Karpas-422 (cell line): ENCODE data around the gene ARMH4. TPM values are rescaled to one million over a fixed set of nuclear protein-coding genes. Genes with fewer than 3 reads are reported as not detected.

Experiments
- DNase-seq: peaks from one replicate; pipeline ENCODE4 v3.0.0-alpha.2; 2015
- H2AFZ ChIP-seq: fragments of 200-600 bp; sonication (generic); 2 replicates; pipeline ENCODE4 v1.6.1; 2014; ENCODE audit warnings: antibody characterized with exemption, low read length, mixed read lengths
- H3K27ac ChIP-seq: fragments of 200-600 bp; sonication (generic); 2 replicates; pipeline ENCODE4 v1.5.1; 2014; ENCODE audit warnings: mild to moderate bottlenecking, low read length, moderate library complexity
- H3K27me3 ChIP-seq: fragments of 200-600 bp; sonication (generic); 2 replicates; pipeline ENCODE4 v1.6.1; 2014; ENCODE audit warnings: low read length, mixed read lengths
- H3K36me3 ChIP-seq: fragments of 200-600 bp; sonication (generic); 2 replicates; pipeline ENCODE4 v1.6.1; 2014; ENCODE audit warnings: low read length, mixed read lengths; ENCODE audit not compliant: insufficient read depth
- H3K4me1 ChIP-seq: fragments of 200-600 bp; sonication (generic); 2 replicates; pipeline ENCODE4 v1.6.1; 2014; ENCODE audit warnings: mild to moderate bottlenecking, low read length, mixed read lengths
- H3K4me2 ChIP-seq: fragments of 200-600 bp; sonication (generic); 2 replicates; pipeline ENCODE4 v1.6.1; 2014; ENCODE audit warnings: low read length, low read depth, mild to moderate bottlenecking; ENCODE audit not compliant: poor library complexity, severe bottlenecking
- H3K4me3 ChIP-seq: fragments of 200-600 bp; sonication (generic); 2 replicates; pipeline ENCODE4 v1.5.1; 2014; ENCODE audit warnings: mild to moderate bottlenecking, antibody characterized with exemption, low read length, mixed read lengths
- H3K79me2 ChIP-seq: fragments of 200-600 bp; sonication (generic); 2 replicates; pipeline ENCODE4 v1.6.1; 2014; ENCODE audit warnings: mild to moderate bottlenecking, low read length, mixed read lengths
- H3K9ac ChIP-seq: fragments of 200-600 bp; sonication (generic); 2 replicates; pipeline ENCODE4 v1.6.0; 2014; ENCODE audit warnings: low read length
- H3K9me2 ChIP-seq: fragments of 200-600 bp; sonication (generic), shearing (Covaris generic); replicated peaks from 2 replicates; pipeline ENCODE4 v1.6.0; 2014; ENCODE audit warnings: mild to moderate bottlenecking, low read length, moderate library complexity; ENCODE audit not compliant: insufficient read depth
- H3K9me3 ChIP-seq: fragments of 300-700, 200-600 bp; sonication (generic); 2 replicates; pipeline ENCODE4 v1.6.1; 2014; ENCODE audit warnings: low read length, mixed read lengths
- H4K20me1 ChIP-seq: fragments of 200-600 bp; sonication (generic); 2 replicates; pipeline ENCODE4 v1.6.1; 2014; ENCODE audit warnings: mild to moderate bottlenecking, antibody characterized with exemption, low read length, low read depth; ENCODE audit not compliant: insufficient read depth
- total RNA-seq: library from RNA; depleted of rRNA; stranded (reverse); fragments of >200 nt; shearing (Covaris generic); gene quantifications from 2 replicates; pipeline ENCODE4 v1.2.3, GENCODE V29; 2014; ENCODE audit warnings: low replicate concordance

The ARMH4 gene
- total RNA-seq, 1 experiment from 2014 or later, result 0.75 TPM

GRCh38 chr14:58151133-58152013 lies 640 bp downstream of the ARMH4 start:
- Histone ChIP-seq H3K36me3 (no peaks in the 10 kb centered on the region), H3K4me2 (peak overlapping the region; percentile 84), H3K79me2 (no peaks in the 10 kb centered on the region), H3K27me3 (no peaks in the 10 kb centered on the region), H3K9me3 (no peaks in the 10 kb centered on the region), H3K27ac (no peak overlapping the region), H3K4me3 (peak overlapping the region; percentile 71), H3K9ac (peak overlapping the region; percentile 67), H3K4me1 (peaks cover 14% of the 10 kb centered on the region), H4K20me1 (no peaks in the 10 kb centered on the region), H3K9me2 (no peaks in the 10 kb centered on the region), H2AFZ (peak overlapping the region; percentile 87; the same call in 1 of the 2 replicates)
- DNase-seq, result peak; percentile 49

GRCh38 chr14:58150243-58150805 lies 1.7 kb downstream of the ARMH4 start:
- no peak overlapping the region for H3K4me3 ChIP-seq
- H3K27ac ChIP-seq, result no peak overlapping the region
- H3K79me2 ChIP-seq, result no peaks in the 10 kb centered on the region
- no peaks in the 10 kb centered on the region for H3K36me3 ChIP-seq
- no peak overlapping the region for H2AFZ ChIP-seq
- H3K9me3 ChIP-seq, result no peaks in the 10 kb centered on the region
- H3K9ac ChIP-seq, result no peak overlapping the region
- DNase-seq, result no peak
- no peaks in the 10 kb centered on the region for H4K20me1 ChIP-seq
- peaks cover 14% of the 10 kb centered on the region for H3K4me1 ChIP-seq
- H3K4me2 ChIP-seq, result no peak overlapping the region
- no peaks in the 10 kb centered on the region for H3K9me2 ChIP-seq
- H3K27me3 ChIP-seq, result no peaks in the 10 kb centered on the region

GRCh38 chr14:58149196-58149595 lies 2.8 kb downstream of the ARMH4 start:
- no peak overlapping the region for H2AFZ ChIP-seq
- no peak overlapping the region for H3K4me3 ChIP-seq
- H3K79me2 ChIP-seq, result no peaks in the 10 kb centered on the region
- no peak for DNase-seq
- H3K36me3 ChIP-seq, result no peaks in the 10 kb centered on the region
- no peaks in the 10 kb centered on the region for H3K9me3 ChIP-seq
- H3K9me2 ChIP-seq, result no peaks in the 10 kb centered on the region
- H3K4me2 ChIP-seq, result no peak overlapping the region
- H3K27me3 ChIP-seq, result no peaks in the 10 kb centered on the region
- peaks cover 14% of the 10 kb centered on the region for H3K4me1 ChIP-seq
- no peak overlapping the region for H3K9ac ChIP-seq
- no peaks in the 10 kb centered on the region for H4K20me1 ChIP-seq
- H3K27ac ChIP-seq, result no peak overlapping the region

GRCh38 chr14:58146399-58146798 lies 5.6 kb downstream of the ARMH4 start:
- H3K9me3 ChIP-seq, result no peaks in the 10 kb centered on the region
- H2AFZ ChIP-seq, result no peak overlapping the region
- H3K4me2 ChIP-seq, result no peak overlapping the region
- no peaks in the 10 kb centered on the region for H3K36me3 ChIP-seq
- peaks cover 2% of the 10 kb centered on the region for H3K4me1 ChIP-seq
- no peaks in the 10 kb centered on the region for H3K9me2 ChIP-seq
- H4K20me1 ChIP-seq, result no peaks in the 10 kb centered on the region
- no peak overlapping the region for H3K27ac ChIP-seq
- no peak overlapping the region for H3K4me3 ChIP-seq
- no peak for DNase-seq
- no peaks in the 10 kb centered on the region for H3K79me2 ChIP-seq
- H3K9ac ChIP-seq, result no peak overlapping the region
- H3K27me3 ChIP-seq, result no peaks in the 10 kb centered on the region

- Histone ChIP-seq H3K27ac (no peak overlapping the region), H3K79me2 (no peaks in the 10 kb centered on the region), H2AFZ (no peak overlapping the region), H3K4me2 (no peak overlapping the region), H4K20me1 (no peaks in the 10 kb centered on the region), H3K9ac (no peak overlapping the region), H3K36me3 (no peaks in the 10 kb centered on the region), H3K9me3 (no peaks in the 10 kb centered on the region), H3K4me3 (no peak overlapping the region), H3K27me3 (no peaks in the 10 kb centered on the region), H3K4me1 (no peaks in the 10 kb centered on the region), H3K9me2 (no peaks in the 10 kb centered on the region)
- DNase-seq, result no peak
These were observed 6.1 kb downstream of the ARMH4 start for GRCh38 chr14:58145936-58146335.

- Histone ChIP-seq H3K4me2 (no peak overlapping the region), H3K9me3 (no peaks in the 10 kb centered on the region), H4K20me1 (no peaks in the 10 kb centered on the region), H3K9ac (no peak overlapping the region), H3K36me3 (no peaks in the 10 kb centered on the region), H3K9me2 (no peaks in the 10 kb centered on the region), H3K79me2 (no peaks in the 10 kb centered on the region), H2AFZ (no peak overlapping the region), H3K4me3 (no peak overlapping the region), H3K27ac (no peak overlapping the region), H3K27me3 (no peaks in the 10 kb centered on the region), H3K4me1 (no peaks in the 10 kb centered on the region)
- DNase-seq, result no peak
These were observed 8.9 kb downstream of the ARMH4 start for GRCh38 chr14:58143106-58143505.

- Histone ChIP-seq H3K27ac (no peak overlapping the region), H3K36me3 (no peaks in the 10 kb centered on the region), H3K79me2 (no peaks in the 10 kb centered on the region), H3K27me3 (no peaks in the 10 kb centered on the region), H3K9me2 (no peaks in the 10 kb centered on the region), H3K4me2 (no peak overlapping the region), H3K9ac (no peak overlapping the region), H3K4me3 (no peak overlapping the region), H3K9me3 (no peaks in the 10 kb centered on the region), H3K4me1 (no peaks in the 10 kb centered on the region), H4K20me1 (no peaks in the 10 kb centered on the region), H2AFZ (no peak overlapping the region)
- DNase-seq, result no peak
These were observed 10.1 kb downstream of the ARMH4 start for GRCh38 chr14:58141893-58142292.

GRCh38 chr14:58138714-58139482 lies 13.1 kb downstream of the ARMH4 start:
- H3K27me3 ChIP-seq, result no peaks in the 10 kb centered on the region
- no peak overlapping the region for H2AFZ ChIP-seq
- no peak for DNase-seq
- no peaks in the 10 kb centered on the region for H3K4me1 ChIP-seq
- H3K4me3 ChIP-seq, result no peak overlapping the region
- no peaks in the 10 kb centered on the region for H3K79me2 ChIP-seq
- no peaks in the 10 kb centered on the region for H3K9me3 ChIP-seq
- H3K27ac ChIP-seq, result no peak overlapping the region
- H3K36me3 ChIP-seq, result no peaks in the 10 kb centered on the region
- H4K20me1 ChIP-seq, result no peaks in the 10 kb centered on the region
- H3K9ac ChIP-seq, result no peak overlapping the region
- no peaks in the 10 kb centered on the region for H3K9me2 ChIP-seq
- H3K4me2 ChIP-seq, result no peak overlapping the region
